HepG2 (cell line): ENCODE data around the gene CERS5. TPM values are rescaled to one million over a fixed set of nuclear protein-coding genes. Genes with fewer than 3 reads are reported as not detected.

Source experiments
- ATF7-NPFF ChIP-seq: sonication (generic); formaldehyde crosslinking; IDR thresholded peaks from 2 replicates; pipeline ENCODE4 v1.8.1; 2023; ENCODE audit warnings: mild to moderate bottlenecking, low read depth, missing genetic modification reagents, moderate library complexity
- CREB1 ChIP-seq, 2 experiments: fragments of 450-650 bp in 1 of 2; IDR thresholded peaks; 2 replicates each; pipeline ENCODE4 v1.6.1; 2016 to 2017; ENCODE audit warnings: control low read depth in 1 of 2, mild to moderate bottlenecking in 1 of 2, missing compliant biosample characterization in 1 of 2, missing genetic modification characterization in 1 of 2
- JUNB ChIP-seq: sonication (generic); formaldehyde crosslinking; IDR thresholded peaks from 2 replicates; pipeline ENCODE4 v1.8.0; 2022; ENCODE audit warnings: missing genetic modification reagents, mild to moderate bottlenecking, borderline replicate concordance
- KAT7 ChIP-seq: IDR thresholded peaks from 2 replicates; pipeline ENCODE4 v1.6.1; 2018; ENCODE audit warnings: borderline replicate concordance, missing compliant biosample characterization
- MXI1 ChIP-seq: IDR thresholded peaks from 3 replicates; pipeline ENCODE4 v1.6.1; 2012; ENCODE audit warnings: low read depth, low read length, inconsistent platforms, borderline replicate concordance
- MYPOP ChIP-seq: sonication (generic); formaldehyde crosslinking; IDR thresholded peaks from 2 replicates; pipeline ENCODE4 v1.8.1; 2023; ENCODE audit warnings: mild to moderate bottlenecking, moderate library complexity, missing genetic modification reagents
- NAIF1 ChIP-seq: sonication (generic); formaldehyde crosslinking; IDR thresholded peaks from 2 replicates; pipeline ENCODE4 v1.5.0; 2020; ENCODE audit warnings: mild to moderate bottlenecking, missing genetic modification reagents, borderline replicate concordance
- PLRG1 ChIP-seq: fragments of 450-650 bp; conservative IDR thresholded peaks from 2 replicates; pipeline ENCODE4 v1.6.1; 2016
- SMAD1 ChIP-seq: sonication (generic); formaldehyde crosslinking; IDR thresholded peaks from 2 replicates; pipeline ENCODE4 v1.4.0; 2020; ENCODE audit warnings: missing genetic modification reagents, low read depth, mild to moderate bottlenecking, borderline replicate concordance
- SP1 ChIP-seq, 2 experiments: fragments of 450-650 bp in 1 of 2; sonication (generic) in 1 of 2; formaldehyde crosslinking in 1 of 2; IDR thresholded peaks; 2 replicates each; pipeline versions ENCODE4 v1.4.0 to v1.6.1; 2016 to 2020; ENCODE audit warnings: missing genetic modification reagents in 1 of 2
- SP5 ChIP-seq: IDR thresholded peaks from 2 replicates; pipeline ENCODE4 v1.6.1; 2016; ENCODE audit warnings: low read depth, borderline replicate concordance
- TCF7L2 ChIP-seq: IDR thresholded peaks from 2 replicates; pipeline ENCODE4 v1.6.1; 2011; ENCODE audit warnings: mild to moderate bottlenecking, low read depth, low read length, moderate library complexity
- ZNF17 ChIP-seq: sonication (generic); formaldehyde crosslinking; IDR thresholded peaks from 2 replicates; pipeline ENCODE4 v1.5.0; 2020; ENCODE audit warnings: mild to moderate bottlenecking, missing genetic modification reagents
- ZNF329 ChIP-seq: sonication (generic); formaldehyde crosslinking; IDR thresholded peaks from 2 replicates; pipeline ENCODE4 v1.9.0; 2021; ENCODE audit warnings: low read depth, mild to moderate bottlenecking, missing genetic modification reagents
- ZNF343 ChIP-seq: sonication (generic); formaldehyde crosslinking; IDR thresholded peaks from 2 replicates; pipeline ENCODE4 v1.4.0; 2020; ENCODE audit warnings: mild to moderate bottlenecking, missing genetic modification reagents
- ZNF431 ChIP-seq: sonication (generic); formaldehyde crosslinking; IDR thresholded peaks from 2 replicates; pipeline ENCODE4 v1.9.0; 2022; ENCODE audit warnings: missing genetic modification reagents, low read depth, mild to moderate bottlenecking, borderline replicate concordance
- ZNF44 ChIP-seq: sonication (generic); formaldehyde crosslinking; IDR thresholded peaks from 2 replicates; pipeline ENCODE4 v1.5.1; 2020; ENCODE audit warnings: mild to moderate bottlenecking, missing genetic modification reagents
- ZNF496 ChIP-seq: sonication (generic); formaldehyde crosslinking; IDR thresholded peaks from 2 replicates; pipeline ENCODE4 v1.8.1; 2023; ENCODE audit warnings: mild to moderate bottlenecking, moderate library complexity, missing genetic modification reagents; ENCODE audit not compliant: insufficient replicate concordance
- ZNF629 ChIP-seq: sonication (generic); formaldehyde crosslinking; conservative IDR thresholded peaks from 2 replicates; pipeline ENCODE4 v1.5.0; 2020; ENCODE audit warnings: missing genetic modification reagents
- ZNF678 ChIP-seq: sonication (generic); formaldehyde crosslinking; IDR thresholded peaks from 2 replicates; pipeline ENCODE4 v1.4.0; 2020; ENCODE audit warnings: mild to moderate bottlenecking, missing genetic modification reagents
- polyA plus RNA-seq, 8 experiments: library from polyadenylated mRNA; depleted of rRNA in 3 of 8; stranded (reverse) in 7 of 8; unstranded in 1 of 8; fragments of >200 nt; fragmentation: Illumina TruSeq in 4 of 8; extraction: Trizol in 4 of 8; gene quantifications; 2 replicates each; pipeline versions ENCODE4 v1.2.1 to v1.2.3, GENCODE V29; 2011 to 2016; ENCODE audit warnings: low read depth in 4 of 8, missing spikeins in 1 of 8, mixed read lengths in 1 of 8; ENCODE audit not compliant: insufficient read depth in 1 of 8
- total RNA-seq, 5 experiments: library from RNA; depleted of rRNA; stranded (reverse); fragments of >200 nt; fragmentation: Illumina TruSeq; extraction: Trizol; gene quantifications; 2 replicates each; pipeline ENCODE4 v1.2.3, GENCODE V29; 2016; ENCODE audit warnings: low read depth in 1 of 5
- TF ChIP-seq, protein P1 (sequence below): sonication (generic); formaldehyde crosslinking; IDR thresholded peaks from 2 replicates; pipeline ENCODE4 v1.4.0; 2020; ENCODE audit warnings: missing genetic modification reagents, borderline replicate concordance
- TF ChIP-seq, protein P2 (sequence below), 2 experiments: sonication (generic) in 1 of 2; formaldehyde crosslinking in 1 of 2; IDR thresholded peaks; 2 replicates each; pipeline versions ENCODE4 v1.4.0 to v1.6.1; 2018 to 2020; ENCODE audit warnings: missing genetic modification reagents in 2 of 2, borderline replicate concordance in 1 of 2, low read depth in 1 of 2, mild to moderate bottlenecking in 1 of 2, missing biosample characterization in 1 of 2

CERS5 gene
- total and polyA plus RNA-seq, 2 of the 13 experiments (the other 11 are each of a cell fraction or from before 2014, with no cell fraction given) = 22.3 to 48.8 TPM

GRCh38 chr12:50111693-50112455, 55.3 kb downstream of the CERS5 start, which contains the start of gene COX14 (continued):
- TF ChIP-seq, protein P1, sequence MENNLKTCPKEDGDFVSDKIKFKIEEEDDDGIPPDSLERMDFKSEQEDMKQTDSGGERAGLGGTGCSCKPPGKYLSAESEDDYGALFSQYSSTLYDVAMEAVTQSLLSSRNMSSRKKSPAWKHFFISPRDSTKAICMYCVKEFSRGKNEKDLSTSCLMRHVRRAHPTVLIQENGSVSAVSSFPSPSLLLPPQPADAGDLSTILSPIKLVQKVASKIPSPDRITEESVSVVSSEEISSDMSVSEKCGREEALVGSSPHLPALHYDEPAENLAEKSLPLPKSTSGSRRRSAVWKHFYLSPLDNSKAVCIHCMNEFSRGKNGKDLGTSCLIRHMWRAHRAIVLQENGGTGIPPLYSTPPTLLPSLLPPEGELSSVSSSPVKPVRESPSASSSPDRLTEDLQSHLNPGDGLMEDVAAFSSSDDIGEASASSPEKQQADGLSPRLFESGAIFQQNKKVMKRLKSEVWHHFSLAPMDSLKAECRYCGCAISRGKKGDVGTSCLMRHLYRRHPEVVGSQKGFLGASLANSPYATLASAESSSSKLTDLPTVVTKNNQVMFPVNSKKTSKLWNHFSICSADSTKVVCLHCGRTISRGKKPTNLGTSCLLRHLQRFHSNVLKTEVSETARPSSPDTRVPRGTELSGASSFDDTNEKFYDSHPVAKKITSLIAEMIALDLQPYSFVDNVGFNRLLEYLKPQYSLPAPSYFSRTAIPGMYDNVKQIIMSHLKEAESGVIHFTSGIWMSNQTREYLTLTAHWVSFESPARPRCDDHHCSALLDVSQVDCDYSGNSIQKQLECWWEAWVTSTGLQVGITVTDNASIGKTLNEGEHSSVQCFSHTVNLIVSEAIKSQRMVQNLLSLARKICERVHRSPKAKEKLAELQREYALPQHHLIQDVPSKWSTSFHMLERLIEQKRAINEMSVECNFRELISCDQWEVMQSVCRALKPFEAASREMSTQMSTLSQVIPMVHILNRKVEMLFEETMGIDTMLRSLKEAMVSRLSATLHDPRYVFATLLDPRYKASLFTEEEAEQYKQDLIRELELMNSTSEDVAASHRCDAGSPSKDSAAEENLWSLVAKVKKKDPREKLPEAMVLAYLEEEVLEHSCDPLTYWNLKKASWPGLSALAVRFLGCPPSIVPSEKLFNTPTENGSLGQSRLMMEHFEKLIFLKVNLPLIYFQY (CRISPR knock-in tag) = no peak
- peak; percentile 36; the same call in 1 of the 2 replicates for TF ChIP-seq MYPOP (CRISPR knock-in tag)
- no peak for TF ChIP-seq TCF7L2
- TF ChIP-seq ZNF17 (CRISPR knock-in tag) = no peak
- TF ChIP-seq ZNF678 (CRISPR knock-in tag) = peak; percentile 63; the same call in 1 of the 2 replicates
- peak; percentile 96 for TF ChIP-seq CREB1 (IDR thresholded peaks at IDR 0.05)
- TF ChIP-seq CREB1 (CRISPR knock-in tag; IDR thresholded peaks at IDR 0.05) = peak; percentile 99
- TF ChIP-seq, protein P2, sequence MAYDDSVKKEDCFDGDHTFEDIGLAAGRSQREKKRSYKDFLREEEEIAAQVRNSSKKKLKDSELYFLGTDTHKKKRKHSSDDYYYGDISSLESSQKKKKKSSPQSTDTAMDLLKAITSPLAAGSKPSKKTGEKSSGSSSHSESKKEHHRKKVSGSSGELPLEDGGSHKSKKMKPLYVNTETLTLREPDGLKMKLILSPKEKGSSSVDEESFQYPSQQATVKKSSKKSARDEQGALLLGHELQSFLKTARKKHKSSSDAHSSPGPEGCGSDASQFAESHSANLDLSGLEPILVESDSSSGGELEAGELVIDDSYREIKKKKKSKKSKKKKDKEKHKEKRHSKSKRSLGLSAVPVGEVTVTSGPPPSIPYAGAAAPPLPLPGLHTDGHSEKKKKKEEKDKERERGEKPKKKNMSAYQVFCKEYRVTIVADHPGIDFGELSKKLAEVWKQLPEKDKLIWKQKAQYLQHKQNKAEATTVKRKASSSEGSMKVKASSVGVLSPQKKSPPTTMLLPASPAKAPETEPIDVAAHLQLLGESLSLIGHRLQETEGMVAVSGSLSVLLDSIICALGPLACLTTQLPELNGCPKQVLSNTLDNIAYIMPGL (CRISPR knock-in tag; IDR thresholded peaks at IDR 0.05; ENCODE audit: borderline replicate concordance in 1 of 2, low read depth in 1 of 2) = peak; percentile 50 to 72; a peak in 3 of 4 replicates
- peak; percentile 83; the same call in 1 of the 2 replicates for TF ChIP-seq ZNF431
- no peak for TF ChIP-seq SP1 (IDR thresholded peaks at IDR 0.05)
- peak; percentile 42; the same call in 1 of the 2 replicates for TF ChIP-seq SP1 (CRISPR knock-in tag; IDR thresholded peaks at IDR 0.05)
- TF ChIP-seq ZNF44 (CRISPR knock-in tag) = 0 out of 2 replicates have a peak, but pooled peaks have one; percentile 21
- TF ChIP-seq MXI1 = peak; percentile 89; the same call in 2 of the 3 replicates
- no peak for TF ChIP-seq ZNF629 (CRISPR knock-in tag)
- TF ChIP-seq NAIF1 (CRISPR knock-in tag) = peak; percentile 93
- peak; percentile 86 for TF ChIP-seq SP5 (CRISPR knock-in tag)
- no peak for TF ChIP-seq ZNF496 (CRISPR knock-in tag)
- TF ChIP-seq PLRG1 = no peak
- peak; percentile 94 for TF ChIP-seq KAT7 (CRISPR knock-in tag)
- no peak for TF ChIP-seq ZNF329
- no peak for TF ChIP-seq JUNB (CRISPR knock-in tag)
- peak; percentile 69; the same call in 1 of the 2 replicates for TF ChIP-seq SMAD1 (CRISPR knock-in tag)
- TF ChIP-seq ATF7-NPFF (CRISPR knock-in tag) = peak; percentile 70
- 0 out of 2 replicates have a peak, but pooled peaks have one; percentile 69 for TF ChIP-seq ZNF343
